Neutrophil (primary cell): ENCODE results near the gene ANP32E.
A peak's percentile ranks its signal among the peaks of the same experiment; 100 is the strongest.
"Not testable (repeated sequence)": the region's sequence is repeated elsewhere in the genome, so short reads cannot be mapped to it uniquely, and the experiment has no call there.

Source experiments
- H3K27ac ChIP-seq: fragments of 200-600 bp; sonication (generic); 2 replicates; pipeline ENCODE4 v1.5.1; 2016; ENCODE audit warnings: mild to moderate bottlenecking, moderate library complexity
- H3K27me3 ChIP-seq: fragments of 200-600 bp; sonication (generic); 2 replicates; pipeline ENCODE4 v1.6.0; 2016; ENCODE audit warnings: mild to moderate bottlenecking
- H3K36me3 ChIP-seq: fragments of 200-600 bp; sonication (generic); 2 replicates; pipeline ENCODE4 v1.5.1; 2017
- H3K4me1 ChIP-seq, 2 experiments: fragments of 200-600 bp in 1 of 2; sonication (generic) in 1 of 2; 1 replicate in 1 of 2; 2 replicates in 1 of 2; pipeline versions ENCODE4 v1.5.1 to v1.6.1; 2013 to 2016; ENCODE audit warnings: low read depth in 1 of 2, low read length in 1 of 2, mild to moderate bottlenecking in 1 of 2, moderate library complexity in 1 of 2; ENCODE audit not compliant: control insufficient read depth in 1 of 2, insufficient read depth in 1 of 2
- H3K4me3 ChIP-seq, 2 experiments: fragments of 200-600 bp in 1 of 2; sonication (generic) in 1 of 2; 1 replicate in 1 of 2; 2 replicates in 1 of 2; pipeline ENCODE4 v1.5.1; 2013 to 2016; ENCODE audit warnings: low read depth in 1 of 2, low read length in 1 of 2, mild to moderate bottlenecking in 1 of 2, moderate library complexity in 1 of 2
- H3K9me3 ChIP-seq: fragments of 200-600 bp; sonication (generic); 2 replicates; pipeline ENCODE4 v1.5.1; 2016
- TF ChIP-seq, protein P1 (sequence below): fragments of 200-600 bp; sonication (generic); IDR thresholded peaks from 2 replicates; pipeline ENCODE4 v1.5.1; 2016; ENCODE audit warnings: antibody characterized with exemption

ANP32E gene

DNA sequence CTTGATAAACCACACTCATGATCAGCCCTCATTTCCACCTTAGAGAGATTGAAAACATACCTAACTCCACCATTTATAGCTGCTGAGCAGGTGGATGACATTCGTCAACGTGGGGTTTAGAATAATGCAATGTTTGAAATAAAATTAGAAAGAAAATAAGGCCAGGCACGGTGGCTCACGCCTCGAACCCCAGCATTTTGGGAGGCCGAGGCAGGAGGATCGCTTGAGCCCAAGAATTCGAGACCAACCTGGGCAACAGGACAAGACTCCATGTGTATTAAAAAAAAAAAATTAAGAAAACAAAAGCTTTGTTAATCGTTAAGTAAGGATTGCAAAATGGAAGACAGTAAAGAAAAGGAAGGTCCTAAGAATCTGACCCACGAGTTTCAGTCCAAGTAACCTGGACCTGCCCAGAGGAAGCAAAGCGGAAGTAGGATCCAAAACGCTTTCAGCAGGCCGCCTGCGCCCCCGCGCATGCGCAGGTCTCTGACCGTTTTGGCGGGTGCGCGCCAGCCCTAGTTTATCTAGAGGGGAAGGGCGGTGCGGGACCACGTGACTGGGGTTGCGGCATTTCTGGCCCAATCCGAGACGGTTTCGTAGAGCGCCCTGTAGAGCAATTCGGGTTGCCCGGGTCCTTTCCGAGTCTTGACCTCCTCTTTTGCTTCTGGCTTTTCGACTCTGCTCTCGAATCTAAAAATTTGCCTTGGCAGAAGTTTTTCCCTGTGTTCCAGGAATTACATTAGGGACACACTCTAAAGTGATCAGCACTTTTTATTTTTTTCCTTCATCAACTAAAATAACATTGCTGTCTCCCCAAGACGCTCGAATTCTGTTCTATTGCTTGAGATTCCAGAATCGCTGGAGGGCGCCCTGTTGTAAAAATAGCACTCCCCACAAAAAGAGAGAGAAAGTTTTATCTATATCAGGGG, 22.5 kb downstream of the ANP32E start:
- TF ChIP-seq, protein P1, sequence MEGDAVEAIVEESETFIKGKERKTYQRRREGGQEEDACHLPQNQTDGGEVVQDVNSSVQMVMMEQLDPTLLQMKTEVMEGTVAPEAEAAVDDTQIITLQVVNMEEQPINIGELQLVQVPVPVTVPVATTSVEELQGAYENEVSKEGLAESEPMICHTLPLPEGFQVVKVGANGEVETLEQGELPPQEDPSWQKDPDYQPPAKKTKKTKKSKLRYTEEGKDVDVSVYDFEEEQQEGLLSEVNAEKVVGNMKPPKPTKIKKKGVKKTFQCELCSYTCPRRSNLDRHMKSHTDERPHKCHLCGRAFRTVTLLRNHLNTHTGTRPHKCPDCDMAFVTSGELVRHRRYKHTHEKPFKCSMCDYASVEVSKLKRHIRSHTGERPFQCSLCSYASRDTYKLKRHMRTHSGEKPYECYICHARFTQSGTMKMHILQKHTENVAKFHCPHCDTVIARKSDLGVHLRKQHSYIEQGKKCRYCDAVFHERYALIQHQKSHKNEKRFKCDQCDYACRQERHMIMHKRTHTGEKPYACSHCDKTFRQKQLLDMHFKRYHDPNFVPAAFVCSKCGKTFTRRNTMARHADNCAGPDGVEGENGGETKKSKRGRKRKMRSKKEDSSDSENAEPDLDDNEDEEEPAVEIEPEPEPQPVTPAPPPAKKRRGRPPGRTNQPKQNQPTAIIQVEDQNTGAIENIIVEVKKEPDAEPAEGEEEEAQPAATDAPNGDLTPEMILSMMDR, result no peak
- Histone ChIP-seq H3K4me3 (peak overlapping the region; percentile 64 to 70), H3K27ac (peak overlapping the region; percentile 84), H3K36me3 (no peaks in the 10 kb centered on the region), H3K27me3 (no peaks in the 10 kb centered on the region), H3K9me3 (no peaks in the 10 kb centered on the region), H3K4me1 (peaks cover 27 to 30% of the 10 kb centered on the region in 2 experiments)

DNA sequence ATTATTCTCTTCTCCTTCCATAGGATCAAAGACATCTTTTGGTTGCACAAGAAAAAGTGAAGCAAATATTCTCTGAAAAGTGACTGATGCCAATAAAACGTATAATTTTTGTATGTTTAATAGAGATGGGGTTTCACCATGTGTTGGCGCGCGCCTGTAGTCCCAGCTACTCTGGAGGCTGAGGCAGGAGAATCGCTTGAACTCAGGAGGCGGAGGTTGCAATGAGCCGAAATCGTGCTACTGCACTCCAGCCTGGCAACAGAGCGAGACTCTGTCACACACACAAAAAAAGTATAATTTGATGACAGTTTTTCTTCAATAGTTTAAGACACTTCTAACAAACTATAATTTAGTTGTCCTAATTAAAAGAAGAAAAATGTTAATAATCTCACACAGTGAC, 23.8 kb downstream of the ANP32E start:
- Histone ChIP-seq H3K4me1 (peaks cover 27 to 29% of the 10 kb centered on the region in 2 experiments), H3K27me3 (no peaks in the 10 kb centered on the region), H3K36me3 (no peaks in the 10 kb centered on the region), H3K27ac (no peak overlapping the region), H3K4me3 (no peak overlapping the region), H3K9me3 (no peaks in the 10 kb centered on the region)
- TF ChIP-seq, protein P1, result no peak

DNA sequence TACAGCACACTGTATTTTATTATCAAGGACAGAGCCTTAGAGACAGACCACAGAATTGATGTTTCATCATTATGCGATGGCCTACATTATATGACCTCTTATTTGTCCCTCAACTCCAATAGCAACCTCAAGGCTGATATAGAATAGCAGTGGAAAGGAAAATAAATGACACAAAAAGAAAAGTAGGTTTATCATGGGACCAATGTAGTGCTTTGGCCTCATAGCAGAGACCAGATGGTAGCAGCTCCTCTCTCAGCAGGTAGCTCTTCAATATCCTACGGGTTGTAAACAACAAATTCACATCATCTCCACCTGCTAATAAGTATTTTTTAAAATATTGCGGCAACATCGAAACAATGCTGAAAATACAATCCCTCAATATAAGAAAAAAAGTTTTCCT, 25.2 kb downstream of the ANP32E start:
- TF ChIP-seq, protein P1, result no peak
- H3K27ac ChIP-seq, result no peak overlapping the region
- H3K9me3 ChIP-seq, result no peaks in the 10 kb centered on the region
- H3K27me3 ChIP-seq, result no peaks in the 10 kb centered on the region
- peaks cover 14 to 15% of the 10 kb centered on the region in 2 experiments for H3K4me1 ChIP-seq
- no peaks in the 10 kb centered on the region for H3K36me3 ChIP-seq
- no peak overlapping the region for H3K4me3 ChIP-seq

DNA sequence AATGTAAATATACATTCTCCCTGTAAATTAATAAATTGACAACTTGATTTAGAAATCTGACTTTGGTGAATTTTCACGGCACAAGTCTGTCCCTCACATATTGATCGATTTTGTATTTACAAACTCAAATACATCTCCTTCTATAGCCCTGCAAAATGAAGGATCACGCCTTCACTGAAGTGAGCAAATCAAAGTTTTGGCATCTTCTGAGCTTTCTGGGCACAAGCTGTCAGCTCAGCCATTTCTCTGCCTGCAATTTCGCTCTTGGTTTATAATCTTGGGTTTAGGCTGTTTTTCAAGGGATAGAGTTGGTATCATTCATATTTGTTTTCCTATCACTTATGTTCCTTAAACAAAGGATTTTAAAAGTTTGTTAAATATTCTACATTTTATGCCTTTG, 25.8 kb downstream of the ANP32E start:
- no peaks in the 10 kb centered on the region for H3K27me3 ChIP-seq
- no peak overlapping the region for H3K27ac ChIP-seq
- TF ChIP-seq, protein P1, result no peak
- H3K9me3 ChIP-seq, result no peaks in the 10 kb centered on the region
- H3K4me1 ChIP-seq, result peaks cover 14% of the 10 kb centered on the region in 2 experiments
- H3K36me3 ChIP-seq, result no peaks in the 10 kb centered on the region
- H3K4me3 ChIP-seq, result no peak overlapping the region

DNA sequence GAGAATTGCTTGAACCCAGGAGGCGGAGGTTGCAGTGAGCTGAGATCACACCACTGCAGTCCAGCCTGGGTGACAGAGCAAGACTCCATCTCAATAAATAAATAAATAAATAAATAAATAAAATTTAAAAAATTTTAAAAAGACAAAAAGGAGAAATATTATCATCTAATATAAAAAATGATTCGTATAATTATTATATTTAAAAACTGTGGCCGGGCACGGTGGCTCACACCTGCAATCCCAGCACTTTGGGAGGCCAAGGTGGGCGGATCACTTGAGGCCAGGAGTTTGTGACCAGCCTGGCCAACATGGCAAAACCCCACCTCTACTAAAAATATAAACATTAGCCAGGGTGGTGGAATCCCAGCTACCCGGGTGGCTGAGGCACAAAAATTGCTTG, 27.5 kb downstream of the ANP32E start:
- H3K4me3 ChIP-seq, H3K27ac ChIP-seq, H3K36me3 ChIP-seq, H3K4me1 ChIP-seq, H3K27me3 ChIP-seq, H3K9me3 ChIP-seq: not testable (repeated sequence)

DNA sequence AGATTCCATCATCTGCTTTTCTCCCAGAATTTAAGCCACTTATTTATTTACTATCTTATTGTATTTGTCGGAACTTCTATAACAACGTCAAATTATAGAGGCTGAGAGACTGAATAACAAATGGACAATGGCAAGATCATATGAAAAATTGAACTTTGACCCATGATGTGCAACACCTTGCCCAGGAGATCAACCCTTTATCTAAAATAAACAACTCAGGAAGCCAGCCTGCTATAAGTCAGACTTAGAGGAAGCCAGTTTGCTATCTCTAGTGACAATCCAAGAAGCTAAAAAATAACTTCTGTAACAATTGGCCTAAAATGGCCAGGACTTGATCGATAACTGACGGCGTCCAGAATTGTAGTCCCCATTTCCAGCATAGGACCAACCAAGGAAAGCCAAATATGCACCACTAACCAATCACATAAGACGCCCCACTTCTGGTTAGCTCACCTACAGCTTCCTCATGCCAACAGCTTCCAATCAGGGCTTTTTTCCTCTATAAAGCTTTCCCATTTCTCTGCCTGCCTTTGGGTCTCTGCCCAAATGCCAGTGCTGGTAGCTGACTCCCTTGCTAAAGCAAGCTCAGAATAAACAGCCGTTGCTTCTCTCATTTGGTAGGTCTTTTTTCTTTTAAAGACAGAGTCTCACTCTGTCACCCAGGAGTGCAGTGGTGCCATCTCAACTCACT, 28.5 kb downstream of the ANP32E start:
- TF ChIP-seq, protein P1, result no peak
- Histone ChIP-seq H3K36me3 (no peaks in the 10 kb centered on the region), H3K9me3 (no peaks in the 10 kb centered on the region), H3K4me1 (no peaks in the 10 kb centered on the region), H3K27ac (no peak overlapping the region), H3K27me3 (no peaks in the 10 kb centered on the region), H3K4me3 (no peak overlapping the region)
